ENCODE measurements around the gene SRSF9.

SRSF9 gene, protein sequence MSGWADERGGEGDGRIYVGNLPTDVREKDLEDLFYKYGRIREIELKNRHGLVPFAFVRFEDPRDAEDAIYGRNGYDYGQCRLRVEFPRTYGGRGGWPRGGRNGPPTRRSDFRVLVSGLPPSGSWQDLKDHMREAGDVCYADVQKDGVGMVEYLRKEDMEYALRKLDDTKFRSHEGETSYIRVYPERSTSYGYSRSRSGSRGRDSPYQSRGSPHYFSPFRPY

DNA sequence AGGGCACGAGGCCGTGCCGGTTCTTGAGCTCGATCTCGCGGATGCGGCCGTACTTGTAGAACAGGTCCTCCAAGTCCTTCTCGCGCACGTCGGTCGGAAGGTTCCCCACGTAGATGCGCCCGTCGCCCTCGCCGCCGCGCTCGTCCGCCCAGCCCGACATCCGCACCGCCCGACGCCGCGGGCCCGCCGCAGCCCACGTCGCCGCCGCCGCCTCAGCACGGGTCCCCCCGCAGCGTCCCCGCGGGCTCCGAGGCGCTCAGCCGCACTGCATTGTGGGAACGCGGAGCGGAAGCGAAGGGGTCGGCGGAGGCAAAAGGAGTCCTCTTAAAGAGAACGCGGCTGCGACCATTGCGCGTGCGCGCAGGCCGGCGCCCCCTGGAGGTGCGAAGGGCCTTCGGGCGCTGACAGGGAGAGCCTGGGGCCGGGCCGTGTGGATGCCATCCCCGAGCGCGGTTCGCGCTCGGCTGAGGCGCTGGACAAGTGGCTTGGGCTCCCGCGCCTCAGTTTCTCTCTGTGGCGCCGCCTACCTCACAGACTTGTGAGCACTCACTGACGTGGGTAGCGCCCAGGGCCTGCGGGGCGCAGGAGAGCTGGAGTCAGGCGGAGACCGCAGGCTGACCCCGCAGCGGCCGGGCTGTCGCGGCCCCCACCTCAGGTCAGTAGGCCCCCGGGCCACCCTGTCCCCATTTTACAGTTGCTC, at the start of gene SRSF9:
TSS of gene SRSF9 (minus strand) at position 299 of the 700 bp plus-strand sequence. CDS start at position 160, 139 bp downstream.
- TF ChIP-seq, protein P1, sequence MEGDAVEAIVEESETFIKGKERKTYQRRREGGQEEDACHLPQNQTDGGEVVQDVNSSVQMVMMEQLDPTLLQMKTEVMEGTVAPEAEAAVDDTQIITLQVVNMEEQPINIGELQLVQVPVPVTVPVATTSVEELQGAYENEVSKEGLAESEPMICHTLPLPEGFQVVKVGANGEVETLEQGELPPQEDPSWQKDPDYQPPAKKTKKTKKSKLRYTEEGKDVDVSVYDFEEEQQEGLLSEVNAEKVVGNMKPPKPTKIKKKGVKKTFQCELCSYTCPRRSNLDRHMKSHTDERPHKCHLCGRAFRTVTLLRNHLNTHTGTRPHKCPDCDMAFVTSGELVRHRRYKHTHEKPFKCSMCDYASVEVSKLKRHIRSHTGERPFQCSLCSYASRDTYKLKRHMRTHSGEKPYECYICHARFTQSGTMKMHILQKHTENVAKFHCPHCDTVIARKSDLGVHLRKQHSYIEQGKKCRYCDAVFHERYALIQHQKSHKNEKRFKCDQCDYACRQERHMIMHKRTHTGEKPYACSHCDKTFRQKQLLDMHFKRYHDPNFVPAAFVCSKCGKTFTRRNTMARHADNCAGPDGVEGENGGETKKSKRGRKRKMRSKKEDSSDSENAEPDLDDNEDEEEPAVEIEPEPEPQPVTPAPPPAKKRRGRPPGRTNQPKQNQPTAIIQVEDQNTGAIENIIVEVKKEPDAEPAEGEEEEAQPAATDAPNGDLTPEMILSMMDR (IDR thresholded peaks at IDR 0.05) = peak; percentile 89

DNA sequence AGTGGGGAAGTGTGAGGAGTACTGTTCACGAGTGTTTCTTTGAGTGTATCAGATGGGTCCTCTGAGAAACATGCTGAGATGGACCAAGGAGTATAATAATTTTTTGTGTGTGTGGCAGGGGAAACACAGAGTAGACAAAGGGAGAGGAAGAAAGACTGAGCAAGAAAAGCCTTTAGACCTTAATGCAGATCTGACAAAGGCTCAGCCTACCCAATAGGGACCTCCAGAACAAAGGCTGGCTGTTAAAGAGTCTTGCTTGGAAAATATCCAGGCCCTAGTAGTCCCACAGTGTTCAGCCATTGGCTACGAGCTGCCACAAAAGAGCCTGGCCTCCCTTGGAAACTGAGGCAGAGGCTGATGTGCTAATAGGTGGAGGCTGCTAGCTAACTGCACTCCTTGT, 45.9 kb upstream of the SRSF9 start:
- TF ChIP-seq, protein P1 (IDR thresholded peaks at IDR 0.05) = no peak

DNA sequence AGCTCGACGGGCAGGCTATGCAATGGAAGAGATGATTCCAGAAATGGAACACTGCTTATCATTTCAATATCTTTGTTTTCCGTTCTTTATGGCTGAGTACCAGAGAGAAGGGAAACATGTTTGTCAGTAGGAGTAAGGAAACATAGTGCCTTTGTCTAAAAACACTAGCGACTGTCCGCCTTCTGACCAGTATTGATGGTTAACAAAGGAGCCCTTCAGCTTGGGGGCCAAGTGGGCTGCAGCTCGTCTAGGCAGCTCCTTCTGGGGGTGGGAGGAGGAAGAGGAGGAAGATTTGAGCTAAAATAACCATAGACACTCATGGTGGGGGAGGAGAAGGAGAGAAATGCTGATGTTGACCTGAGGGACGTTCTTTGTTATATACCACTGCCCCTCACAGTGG, 44.5 kb upstream of the SRSF9 start:
- TF ChIP-seq, protein P1 (IDR thresholded peaks at IDR 0.05) = no peak

DNA sequence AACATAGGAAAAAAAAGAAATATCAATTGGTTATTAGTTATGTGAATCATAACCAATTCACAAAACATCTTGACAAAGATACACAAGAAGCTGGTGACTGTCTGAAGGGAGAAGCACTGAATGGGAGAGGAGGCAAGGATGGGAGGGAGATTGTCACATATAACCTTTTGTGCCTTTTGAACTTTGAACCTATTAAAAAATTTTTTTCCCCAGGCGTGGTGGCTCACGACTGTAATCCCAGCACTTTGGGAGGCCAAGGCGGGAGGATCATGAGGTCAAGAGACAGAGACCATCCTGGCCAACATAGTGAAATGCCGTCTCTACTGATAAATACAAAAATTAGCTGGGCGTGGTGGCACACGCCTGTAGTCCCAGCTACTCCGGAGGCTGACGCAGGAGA, 39.0 kb upstream of the SRSF9 start:
- TF ChIP-seq, protein P1 (IDR thresholded peaks at IDR 0.05) = no peak

DNA sequence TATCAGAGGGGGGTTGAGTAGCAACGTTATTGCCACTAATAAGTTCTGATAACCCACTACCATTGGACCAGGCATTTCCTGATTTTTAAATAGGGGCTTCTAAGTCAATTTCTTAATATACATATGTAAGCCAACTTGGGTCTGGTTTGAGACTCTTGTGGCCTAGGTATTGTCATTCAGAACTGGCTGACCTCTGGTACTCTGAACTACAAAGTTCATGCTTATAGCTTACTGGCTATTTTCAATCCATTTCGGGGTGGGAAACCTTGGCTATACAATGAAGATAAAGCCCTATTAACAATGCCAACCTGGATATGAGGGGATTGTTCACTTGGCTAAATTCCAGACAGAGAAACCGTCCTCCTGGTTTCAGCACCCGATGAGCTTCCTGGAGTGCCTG, 35.0 kb upstream of the SRSF9 start:
- TF ChIP-seq, protein P1 (IDR thresholded peaks at IDR 0.05) = no peak

DNA sequence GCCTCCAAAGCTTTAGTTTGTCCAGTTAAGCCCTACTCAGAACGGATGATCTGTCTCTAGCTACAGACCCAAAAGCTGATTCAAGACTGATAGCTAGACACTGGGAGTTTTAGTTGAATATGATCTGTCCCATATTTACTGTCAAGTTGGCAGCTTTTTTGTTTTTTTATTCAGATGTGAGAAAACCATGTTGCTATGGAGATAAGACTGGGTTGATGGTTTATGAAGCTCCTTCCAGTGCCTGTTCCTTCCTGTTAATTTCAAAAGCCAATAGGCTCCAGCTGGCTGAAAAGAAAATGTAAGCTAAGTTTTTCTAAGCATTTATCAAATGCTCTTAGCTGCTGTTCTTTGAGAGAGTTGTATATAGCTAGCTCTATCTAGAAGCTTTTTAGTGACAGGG, 31.0 kb upstream of the SRSF9 start:
- TF ChIP-seq, protein P1 (IDR thresholded peaks at IDR 0.05) = no peak

DNA sequence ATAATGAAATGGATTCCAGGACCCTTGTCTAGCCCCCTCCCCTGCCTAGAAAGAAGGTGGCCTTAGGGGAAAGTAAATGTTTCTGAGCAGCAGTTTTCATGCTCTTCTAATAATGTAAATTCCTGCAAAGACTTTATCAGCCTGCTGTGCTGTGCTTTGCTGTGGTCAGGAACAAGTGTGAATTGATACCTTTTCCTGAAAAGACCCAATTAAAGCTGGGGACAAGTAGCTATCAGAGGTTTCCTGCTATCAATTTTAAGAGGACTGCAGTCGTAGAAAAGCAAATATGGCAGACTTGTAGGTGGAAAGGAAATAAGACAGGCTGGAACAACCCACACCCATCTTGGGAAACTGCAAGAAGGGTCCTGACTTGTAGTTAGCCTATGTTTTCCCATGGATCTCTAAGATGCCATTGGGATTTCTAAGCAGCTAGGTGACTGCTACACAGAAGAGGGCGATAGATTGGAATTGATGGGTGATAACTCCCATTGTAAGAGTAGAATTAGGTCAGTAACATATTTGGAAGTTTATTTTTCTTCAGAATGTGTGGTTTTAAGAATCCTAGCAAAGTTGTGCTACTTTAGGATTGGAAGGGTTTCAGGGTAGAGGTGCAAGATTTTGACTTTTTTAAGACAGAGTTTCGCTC, 29.4 kb upstream of the SRSF9 start:
- TF ChIP-seq, protein P1 (IDR thresholded peaks at IDR 0.05) = no peak
